Measurements from ENCODE around the gene CSAD.

GRCh38 chr12:53229454-53229853 lies 48.7 kb upstream of the CSAD start:
- TF ChIP-seq CTCF (IDR thresholded peaks at IDR 0.05 in 8 of 11, conservative IDR thresholded peaks at IDR 0.05 in 3 of 11) (no peak), POLR2A (IDR thresholded peaks at IDR 0.05) (no peak), POLR2AphosphoS5 (IDR thresholded peaks at IDR 0.05) (no peak)
